GM21576 (cell line): Measurements from ENCODE around the gene BICC1.
"Not testable (repeated sequence)": the region's sequence is repeated elsewhere in the genome, so short reads cannot be mapped to it uniquely, and the experiment has no call there.

Source experiments
- ATAC-seq: cut with Tn5 transposase; IDR thresholded peaks from one replicate; pipeline ENCODE4 v1.9.1; 2021; ENCODE audit warnings: mild to moderate bottlenecking, moderate library complexity; ENCODE audit not compliant: unreplicated experiment

The BICC1 gene

GRCh38 chr10:58843760-58844159, 331.1 kb downstream of the BICC1 start:
- ATAC-seq = no peak

GRCh38 chr10:58844680-58845079, 332.0 kb downstream of the BICC1 start:
- ATAC-seq = no peak

- no peak for ATAC-seq
Observed at GRCh38 chr10:58846856-58847255, 334.2 kb downstream of the BICC1 start.

DNA sequence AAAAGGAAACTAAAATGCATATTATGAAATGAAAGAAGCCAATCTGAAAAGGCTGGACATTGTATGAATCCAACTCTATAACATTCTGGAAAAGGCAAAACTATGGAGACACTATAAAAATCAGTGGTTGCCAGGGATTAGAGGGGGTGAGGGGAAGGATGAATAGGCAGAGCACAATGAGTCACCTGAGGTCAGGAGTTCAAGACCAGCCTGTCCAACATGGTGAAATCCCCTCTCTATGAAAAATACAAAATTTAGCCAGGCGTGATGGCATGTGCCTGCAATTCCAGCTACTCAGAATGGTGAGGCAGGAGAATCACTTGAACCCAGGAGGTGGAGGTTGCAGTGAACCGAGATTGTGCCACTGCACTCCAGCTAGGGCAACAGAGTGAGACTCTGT, 338.9 kb downstream of the BICC1 start:
- no peak for ATAC-seq

- ATAC-seq = no peak
Observed at GRCh38 chr10:58853668-58854067, 341.0 kb downstream of the BICC1 start.

DNA sequence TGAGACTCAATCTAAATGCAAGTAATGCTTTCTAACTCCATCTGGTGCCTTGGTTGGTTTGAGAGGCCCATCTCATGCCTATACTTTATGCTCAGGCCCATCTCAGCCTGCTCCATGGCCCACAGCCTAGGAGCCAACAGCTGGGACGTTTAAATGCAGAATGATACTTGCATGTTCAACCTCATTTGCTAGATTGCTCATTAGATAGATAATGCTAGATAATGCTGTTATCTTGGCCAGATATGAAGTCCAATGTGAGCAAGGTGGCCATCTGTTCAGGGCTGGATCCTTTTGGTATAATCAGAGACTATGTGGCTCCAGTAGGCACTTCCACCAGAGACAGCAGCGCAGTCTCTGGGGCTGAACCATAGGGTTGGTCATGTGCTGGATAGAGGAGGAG, 342.1 kb downstream of the BICC1 start:
- ATAC-seq = no peak

GRCh38 chr10:58856508-58857240, 344.0 kb downstream of the BICC1 start:
- no peak for ATAC-seq

DNA sequence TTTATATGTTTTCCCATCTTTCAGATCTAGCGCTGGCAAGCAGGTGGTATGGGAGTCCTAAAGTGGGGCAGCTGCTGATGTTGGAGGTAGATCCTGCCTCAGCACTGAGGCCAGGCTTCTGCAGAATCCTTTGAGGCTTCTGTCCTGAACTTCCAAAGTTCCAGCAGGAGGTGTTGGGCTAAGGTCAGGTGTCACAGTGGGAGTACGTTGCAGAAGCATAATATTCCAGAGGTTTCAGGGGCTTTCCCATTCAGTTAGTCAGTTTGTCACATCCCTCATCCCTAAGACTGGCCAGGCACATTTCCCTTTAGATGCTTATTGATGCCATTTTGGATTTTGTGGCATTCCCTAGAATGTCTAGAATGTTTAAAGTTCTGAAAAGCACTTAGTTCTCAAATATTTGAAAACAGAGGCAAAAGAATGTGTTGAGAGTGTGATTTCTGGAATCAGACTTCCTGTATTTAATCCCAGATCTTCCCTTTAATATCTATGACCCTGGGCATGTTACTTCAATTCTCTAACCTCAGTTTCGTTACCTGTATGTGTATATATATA, 344.7 kb downstream of the BICC1 start:
- no peak for ATAC-seq

GRCh38 chr10:58858123-58858522, 345.5 kb downstream of the BICC1 start:
- ATAC-seq = not testable (repeated sequence)

- no peak for ATAC-seq
Observed at GRCh38 chr10:58859526-58859925, 346.9 kb downstream of the BICC1 start.

DNA sequence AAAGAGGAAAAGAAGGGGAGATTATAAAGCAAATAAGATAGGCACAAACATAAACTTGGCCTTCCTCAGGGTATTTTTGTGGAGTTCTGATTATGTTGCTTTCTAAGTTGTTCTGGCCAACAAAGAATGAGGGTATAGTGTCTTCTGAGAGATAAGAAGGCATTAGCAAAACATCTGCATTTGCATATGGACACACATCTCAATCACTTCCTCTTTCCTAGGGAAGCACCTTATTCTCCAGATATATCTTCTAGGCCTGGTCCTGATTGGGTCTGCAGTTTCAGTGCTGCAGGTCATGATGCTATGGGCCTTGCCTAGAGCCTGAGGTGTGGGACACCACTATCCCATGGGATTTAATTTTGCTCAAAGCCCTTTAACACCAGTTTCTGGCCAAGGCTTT, 355.0 kb downstream of the BICC1 start:
- ATAC-seq = no peak

GRCh38 chr10:58868736-58869435, 356.2 kb downstream of the BICC1 start:
- ATAC-seq = no peak

DNA sequence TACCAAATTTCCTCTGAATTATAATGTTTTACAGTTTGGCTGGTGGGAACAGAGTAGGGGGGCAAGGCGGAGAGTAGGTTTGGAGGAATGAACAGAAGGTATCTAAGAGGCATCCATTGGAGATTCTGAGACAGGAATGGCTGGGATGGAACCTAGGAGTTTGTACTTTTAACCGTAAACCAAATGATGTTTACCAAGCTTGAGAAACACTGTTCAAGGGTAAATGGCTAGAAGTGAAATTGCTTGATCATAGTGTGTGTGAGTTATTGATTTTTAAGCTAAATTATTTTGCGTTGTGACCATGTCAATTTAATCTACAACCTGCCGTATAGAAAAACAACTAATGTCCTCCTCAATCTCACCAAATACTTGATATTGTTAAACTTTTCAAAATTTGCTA, 357.4 kb downstream of the BICC1 start:
- ATAC-seq = no peak

DNA sequence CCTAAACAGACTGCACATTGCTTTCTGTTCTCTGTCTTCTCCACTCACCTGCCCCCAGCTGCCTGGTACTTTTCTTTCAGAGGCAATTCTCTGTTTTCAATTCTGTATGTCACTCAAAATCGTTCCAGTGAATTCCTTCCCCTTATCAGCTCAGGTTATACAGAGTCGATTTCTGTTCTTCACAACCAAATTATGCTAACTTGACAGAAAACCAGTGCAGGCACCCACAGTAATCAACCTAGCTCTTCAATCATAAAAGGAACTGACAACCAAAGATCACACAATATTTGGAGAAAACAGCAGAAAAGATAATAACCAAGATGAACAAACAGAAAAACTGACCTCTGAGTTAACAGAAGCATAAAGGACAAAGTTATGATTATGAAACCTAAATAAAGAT, 360.5 kb downstream of the BICC1 start:
- no peak for ATAC-seq
